Activated CD8-positive, alpha-beta memory T cell treated with anti-CD3 and anti-CD28 coated beads, Interleukin-2, amount 50 U/mL, for 1 hour (primary cell): ENCODE results near the gene AGBL4.

ENCODE experiments used
- DNase-seq: peaks from one replicate; pipeline ENCODE4 v3.0.0-alpha.2; 2020; ENCODE audit errors: extremely low read depth

AGBL4 gene

DNA sequence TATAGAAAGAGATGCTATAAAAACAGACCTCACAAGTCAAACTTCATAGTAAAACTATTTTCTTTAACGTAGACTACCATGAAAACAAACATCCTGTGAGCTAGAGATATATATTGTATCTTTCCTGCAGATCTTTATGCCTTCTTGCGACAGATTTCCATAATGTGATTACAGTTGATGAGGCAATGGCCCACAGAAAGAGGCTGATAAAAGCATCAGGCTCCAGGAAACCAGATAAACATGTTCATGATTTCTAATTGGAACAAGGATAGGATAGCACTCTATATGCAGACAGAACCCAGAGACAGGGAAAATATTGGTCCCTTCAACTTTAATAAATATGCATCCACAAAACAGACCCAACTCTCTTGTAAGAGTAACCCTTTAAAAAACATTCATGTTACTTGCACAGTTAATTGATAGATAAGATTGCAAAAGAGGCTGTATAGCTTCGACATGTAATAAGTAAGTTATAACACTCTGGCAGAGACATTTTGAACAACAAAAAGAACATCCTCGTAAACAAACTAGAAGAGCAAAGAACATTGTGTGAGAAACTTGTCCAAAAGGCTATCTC lies 329.4 kb downstream of the AGBL4 start:
- no peak for DNase-seq

DNA sequence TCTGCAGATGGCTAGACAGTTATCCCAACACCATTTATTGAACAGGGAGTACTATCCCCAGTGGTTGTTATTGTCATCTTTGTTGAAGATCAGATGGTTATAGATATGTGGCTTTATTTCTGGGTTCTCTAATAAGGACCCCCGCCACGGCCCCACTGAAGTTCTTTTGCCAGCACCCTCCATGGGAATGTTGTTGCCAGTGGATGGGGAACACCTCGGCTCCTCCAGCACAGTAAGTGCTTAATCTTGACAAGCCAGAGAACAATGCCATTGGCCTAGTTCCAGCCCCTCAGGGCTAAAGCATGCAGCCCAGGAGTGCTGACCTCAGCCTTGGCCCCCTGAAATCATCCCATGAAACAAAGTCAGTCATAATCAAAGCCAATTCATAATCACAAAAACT lies 337.6 kb downstream of the AGBL4 start:
- no peak for DNase-seq

DNA sequence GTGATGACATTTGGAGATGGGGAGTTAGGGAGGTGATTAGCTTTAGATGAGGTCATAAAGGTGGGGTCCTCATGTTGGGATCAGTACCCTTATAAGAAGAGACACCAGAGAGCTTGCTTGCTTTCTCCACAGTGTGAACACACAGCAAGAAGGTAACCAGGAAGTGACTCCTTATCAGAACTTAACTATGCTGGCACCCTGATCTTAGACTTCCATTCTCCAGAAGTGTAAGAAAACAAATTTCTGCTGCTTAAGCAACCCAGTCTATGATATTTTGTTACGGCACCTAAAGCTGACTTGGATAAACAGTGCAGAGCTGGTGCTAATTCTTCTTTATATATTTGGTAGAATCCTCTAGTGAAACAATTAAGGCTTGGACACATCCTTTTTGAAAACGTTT lies 346.0 kb downstream of the AGBL4 start:
- DNase-seq: no peak

DNA sequence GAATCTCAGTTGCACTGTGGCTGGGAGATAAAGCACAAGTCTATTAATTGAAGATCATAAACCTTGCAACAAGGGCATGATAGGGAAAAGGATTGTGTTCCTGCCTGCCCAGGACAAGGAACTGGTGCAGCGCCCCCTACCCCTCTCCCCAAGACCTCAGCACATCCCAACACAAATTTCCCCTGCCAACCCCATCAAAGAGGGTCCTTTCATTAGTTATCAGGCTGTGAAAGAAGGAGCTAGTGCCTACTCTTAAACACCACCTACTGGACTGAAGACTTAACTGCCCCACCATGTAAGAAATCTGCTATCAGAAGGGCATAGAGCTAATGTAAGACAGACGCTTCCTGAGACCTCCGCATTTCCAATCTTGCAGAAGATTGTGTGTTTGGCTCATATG lies 372.6 kb downstream of the AGBL4 start:
- no peak for DNase-seq

DNA sequence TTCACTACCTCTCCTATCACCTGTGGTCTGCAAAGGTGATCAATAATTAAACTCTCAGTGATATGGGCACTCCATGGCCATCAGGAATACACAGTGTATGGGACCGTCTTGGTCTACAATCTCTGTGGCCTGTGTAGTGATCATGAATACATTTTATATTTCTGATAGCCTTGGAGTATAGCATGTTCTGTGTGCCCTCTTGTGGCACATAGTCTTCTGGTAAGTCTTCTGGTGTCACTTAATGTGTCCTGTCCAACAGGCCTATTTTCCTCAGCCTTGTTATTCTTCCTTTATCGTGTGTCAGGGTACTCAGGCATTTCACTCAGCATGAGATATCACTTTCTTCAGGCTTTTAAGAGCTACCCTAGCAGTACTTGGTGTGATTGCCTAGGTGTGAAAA lies 393.6 kb downstream of the AGBL4 start:
- DNase-seq: no peak

DNA sequence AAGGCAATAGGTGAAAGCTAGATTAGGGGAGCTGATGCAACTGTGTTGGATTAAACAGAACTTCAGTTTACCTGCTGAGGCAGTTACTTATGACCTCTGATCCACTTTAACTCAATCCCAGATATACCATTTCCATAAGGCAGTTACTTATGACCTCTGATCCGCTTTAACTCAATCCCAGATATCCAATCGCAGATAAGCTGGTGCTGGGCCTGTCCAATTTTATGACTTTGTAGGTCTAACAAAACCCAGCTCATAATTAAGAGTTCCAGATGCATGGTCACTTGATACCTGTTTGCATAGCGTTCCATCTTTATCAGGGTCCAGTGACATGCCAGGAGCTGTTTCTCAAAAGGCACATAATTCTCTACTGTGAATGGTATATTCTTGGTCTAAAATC lies 396.0 kb downstream of the AGBL4 start:
- DNase-seq: no peak

DNA sequence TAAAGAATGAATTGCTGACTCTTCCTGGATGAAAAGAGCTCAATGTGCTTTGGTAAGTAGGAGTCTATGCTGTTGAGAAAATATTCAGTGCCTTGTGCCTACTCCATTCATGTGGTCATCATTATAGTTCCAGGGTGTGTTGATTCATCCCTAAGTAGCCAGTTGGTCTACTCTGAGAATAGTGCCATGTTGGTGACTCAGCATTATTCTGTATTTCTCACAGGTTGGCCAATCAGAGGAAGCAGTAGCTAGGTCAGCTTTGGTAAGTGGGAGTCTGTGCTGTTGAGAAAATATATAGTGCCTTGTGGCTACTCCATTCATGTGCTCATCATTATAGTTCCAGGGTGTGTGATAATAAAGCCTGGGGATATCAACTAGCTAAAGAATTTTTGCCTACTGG lies 397.3 kb downstream of the AGBL4 start:
- DNase-seq: no peak

DNA sequence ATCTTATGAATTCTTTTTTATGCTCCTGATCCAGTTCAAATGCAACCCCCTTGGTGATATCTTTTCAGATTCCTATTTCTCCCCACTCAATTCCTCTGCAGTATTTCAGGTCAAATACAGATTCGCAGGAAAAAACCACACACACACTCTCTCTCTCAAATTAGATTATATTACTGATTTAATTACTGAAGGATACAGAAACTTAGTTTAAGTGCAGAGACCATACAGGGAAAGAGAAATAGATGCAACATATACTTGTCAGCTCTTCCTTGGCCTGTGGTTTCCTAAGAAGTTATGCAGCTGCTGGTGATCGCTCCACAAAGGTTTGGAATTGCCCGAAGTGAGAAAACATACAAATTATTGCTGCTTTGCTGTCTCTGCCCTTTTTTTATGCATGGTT lies 400.9 kb downstream of the AGBL4 start:
- no peak for DNase-seq

DNA sequence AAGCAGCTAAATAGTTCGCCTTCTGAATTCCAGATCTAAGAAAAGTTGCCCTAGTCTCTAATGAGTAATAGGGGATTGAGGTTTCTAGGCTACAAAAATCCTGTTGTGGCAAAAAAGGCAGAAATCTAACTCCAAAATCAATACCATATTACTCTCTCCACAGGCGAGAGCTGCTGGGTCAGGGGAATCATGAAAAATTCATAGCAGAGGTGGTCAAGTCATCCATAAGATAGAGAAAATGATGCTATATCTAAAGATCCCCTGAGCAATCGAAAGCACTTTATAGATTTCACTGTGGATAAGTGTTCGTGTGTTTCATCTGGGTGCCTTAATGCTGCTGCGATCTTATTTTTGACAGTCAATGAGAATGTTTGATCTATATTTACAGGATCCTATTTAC lies 417.7 kb downstream of the AGBL4 start:
- no peak for DNase-seq

DNA sequence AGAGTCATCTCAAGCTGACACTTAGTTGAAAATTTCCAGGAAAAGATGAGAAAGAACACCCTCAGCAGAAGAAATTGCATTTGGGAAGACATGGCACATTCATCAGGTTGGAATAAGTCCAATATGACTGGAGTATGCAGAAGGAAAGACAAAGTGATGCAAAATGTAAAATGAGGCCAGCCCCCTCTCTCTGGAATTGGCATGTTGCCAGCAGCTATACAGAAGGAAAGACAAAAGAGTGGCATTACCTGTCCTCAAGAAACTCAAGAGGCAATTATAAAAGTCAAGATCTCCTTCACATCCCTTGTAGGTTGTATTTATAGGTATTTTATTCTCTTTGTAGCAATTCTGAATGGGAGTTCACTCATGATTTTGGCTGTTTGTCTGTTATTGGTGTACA lies 426.3 kb downstream of the AGBL4 start:
- DNase-seq: no peak

DNA sequence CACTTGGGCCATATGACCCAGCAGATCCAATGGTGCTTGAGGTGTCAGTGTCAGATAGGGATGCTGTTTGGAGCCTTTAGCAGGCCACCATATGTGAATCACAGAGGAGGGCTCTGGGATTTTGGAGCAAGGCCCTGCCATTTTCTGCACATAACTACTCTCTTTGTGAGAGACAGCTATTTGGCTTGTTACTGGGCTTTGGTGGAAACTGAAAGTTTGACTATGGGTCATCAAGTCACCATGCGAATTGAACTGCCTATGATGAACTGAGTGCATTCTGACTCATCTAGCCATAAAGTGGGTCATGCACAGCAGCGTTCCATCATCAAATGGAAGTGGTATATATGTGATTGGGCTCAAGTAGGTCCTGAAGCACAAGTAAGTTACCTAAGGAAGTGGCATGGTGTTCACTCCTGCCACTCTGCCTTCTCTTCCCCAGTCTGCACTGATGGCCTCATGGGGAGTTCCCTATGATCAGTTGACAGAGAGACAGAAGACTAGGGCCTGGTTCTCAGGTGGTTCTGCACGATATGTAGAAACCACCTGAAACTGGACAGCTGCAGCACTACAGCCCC lies 447.3 kb downstream of the AGBL4 start:
- no peak for DNase-seq

DNA sequence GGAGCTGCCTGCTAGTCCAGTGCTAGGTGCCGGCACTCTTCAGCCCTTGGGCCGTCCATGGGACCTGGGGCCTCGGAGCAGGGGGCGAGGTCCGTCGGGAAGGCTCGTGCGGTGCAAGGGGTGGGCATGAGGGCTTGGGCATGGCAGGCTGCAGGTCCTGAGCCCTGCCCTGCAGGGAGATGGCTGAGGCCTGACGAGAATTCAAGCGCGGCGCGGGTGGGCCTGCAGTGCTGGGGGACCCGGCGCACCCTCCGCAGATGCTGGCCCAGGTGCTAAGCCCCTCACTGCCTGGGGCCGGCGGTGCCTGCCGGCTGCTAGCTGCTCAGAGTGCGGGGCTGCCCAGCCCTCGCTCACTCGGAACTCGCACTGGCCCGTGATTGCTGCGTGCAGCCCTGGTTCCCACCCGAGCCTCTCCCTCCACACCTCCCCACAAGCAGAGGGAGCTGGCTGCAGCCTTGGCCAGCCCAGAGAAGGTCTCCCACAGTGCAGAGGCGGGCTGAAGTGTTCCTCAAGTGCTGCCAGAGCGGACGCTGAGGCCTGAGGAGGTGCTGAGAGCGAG lies 467.0 kb downstream of the AGBL4 start:
- DNase-seq: no peak

DNA sequence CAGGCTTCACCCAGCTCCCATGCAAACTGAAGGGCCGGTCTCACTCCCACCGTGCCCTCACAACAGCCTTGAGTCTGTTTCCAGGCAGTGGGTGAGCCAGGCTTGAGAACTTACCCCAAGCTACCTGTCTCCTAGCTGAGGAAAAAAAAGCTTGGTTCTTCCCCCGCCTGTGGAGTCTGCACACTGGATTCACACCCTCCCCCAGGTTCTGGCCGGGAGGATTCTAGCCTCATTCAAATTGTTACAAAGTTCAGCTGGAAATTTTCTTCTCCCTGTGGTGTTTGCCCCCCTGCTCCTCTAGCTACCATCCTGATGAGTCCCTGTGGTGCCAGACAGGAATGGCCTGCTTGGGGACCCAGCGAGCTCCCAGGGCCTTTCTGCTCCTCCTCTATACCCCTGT lies 471.7 kb downstream of the AGBL4 start:
- DNase-seq: no peak

DNA sequence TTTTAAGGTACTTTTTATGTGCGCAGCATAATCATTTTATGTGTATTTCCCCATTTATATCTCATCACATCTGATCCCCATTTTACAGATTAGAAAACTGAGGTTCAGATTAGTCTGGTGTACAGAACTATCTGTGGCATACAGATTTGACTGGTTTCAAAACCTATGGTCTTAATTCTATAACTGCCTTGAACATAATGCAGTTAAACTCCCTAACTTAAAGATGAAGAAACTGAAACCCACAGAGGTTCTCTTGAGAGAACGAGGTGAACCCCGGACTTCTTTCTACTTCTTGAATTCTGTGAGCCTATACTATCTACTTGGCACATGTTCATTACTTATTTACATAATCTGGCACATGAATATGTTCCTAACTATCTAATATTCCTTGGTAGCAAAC lies 479.1 kb downstream of the AGBL4 start:
- DNase-seq: no peak

DNA sequence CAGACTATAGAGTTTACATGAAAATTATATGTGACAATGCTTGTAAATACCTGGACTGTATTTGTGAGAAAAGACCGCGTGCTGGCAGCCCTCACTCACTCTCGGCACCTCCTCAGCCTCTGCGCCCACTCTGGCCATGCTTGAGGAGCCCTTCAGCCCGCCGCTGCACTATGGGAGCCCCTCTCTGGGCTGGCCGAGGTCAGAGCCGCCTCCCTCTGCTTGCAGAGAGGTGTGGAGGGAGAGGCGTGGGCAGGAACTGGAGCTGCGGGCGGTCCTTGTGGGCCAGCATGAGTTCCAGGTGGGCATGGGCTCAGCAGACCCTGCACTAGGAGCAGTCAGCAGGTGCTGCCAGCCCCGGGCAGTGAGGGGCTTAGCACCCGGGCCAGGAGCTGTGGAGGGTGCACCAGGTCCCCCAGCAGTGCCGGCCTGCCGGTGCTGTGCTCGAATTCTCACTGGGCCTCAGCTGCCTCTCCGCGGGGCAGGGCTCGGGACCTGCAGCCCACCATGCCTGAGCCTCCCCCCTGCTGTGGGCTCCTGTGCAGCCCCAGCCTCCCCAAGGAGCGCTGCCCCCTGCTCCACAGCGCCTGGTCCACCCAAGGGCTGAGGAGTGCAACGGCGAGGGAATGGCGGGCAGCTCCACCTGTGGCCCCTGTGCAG lies 482.5 kb downstream of the AGBL4 start:
- no peak for DNase-seq

DNA sequence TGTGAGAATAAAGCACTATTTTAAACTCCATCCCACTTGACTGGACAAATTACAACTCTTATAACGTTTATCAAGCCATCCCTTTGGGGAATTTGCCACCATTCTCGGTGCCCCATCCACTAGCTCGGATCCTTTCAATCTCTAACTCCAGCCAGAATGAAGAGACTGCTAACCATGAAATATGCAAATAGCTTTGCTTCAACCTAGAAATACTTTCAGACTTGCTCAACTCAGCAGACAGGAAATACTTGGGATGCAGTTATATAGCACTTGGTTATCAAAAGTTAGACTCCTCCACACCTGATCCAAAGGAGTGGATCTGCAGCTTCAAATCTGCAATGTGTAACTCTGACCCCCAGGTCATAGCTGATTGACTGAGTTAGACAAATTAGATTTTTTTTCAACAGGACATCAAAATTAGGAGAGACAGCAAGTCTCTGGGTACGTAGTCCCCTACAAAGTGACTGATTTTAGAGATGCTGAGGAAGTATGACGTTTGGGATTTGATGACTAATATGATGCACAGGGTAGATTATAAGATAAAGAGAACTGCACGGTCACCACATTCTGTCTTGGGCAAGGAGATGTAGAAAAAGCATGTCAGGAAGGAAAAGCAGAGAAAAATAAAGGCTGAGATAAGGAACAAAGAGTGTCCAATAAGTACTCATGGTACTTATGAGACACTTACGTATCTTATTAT lies 496.0 kb downstream of the AGBL4 start:
- no peak for DNase-seq

DNA sequence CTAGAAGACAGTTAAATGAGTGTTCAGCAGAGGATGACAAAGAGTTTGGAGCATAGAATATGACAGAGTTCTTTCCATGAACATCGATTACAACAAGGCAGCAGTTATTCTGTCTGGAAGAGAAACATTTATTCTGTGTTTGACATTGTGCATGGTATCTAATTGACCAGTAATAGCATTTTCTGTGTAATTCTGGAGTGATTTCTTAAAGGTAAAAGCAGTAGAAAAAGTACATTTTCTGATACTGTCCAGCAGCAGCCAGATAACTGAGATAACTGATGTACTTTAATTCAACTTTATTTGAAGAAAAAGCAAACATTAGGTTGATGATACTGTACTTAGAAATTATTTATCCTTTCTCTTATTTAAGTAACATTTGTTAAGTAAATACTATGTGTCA lies 497.1 kb downstream of the AGBL4 start:
- DNase-seq: no peak

DNA sequence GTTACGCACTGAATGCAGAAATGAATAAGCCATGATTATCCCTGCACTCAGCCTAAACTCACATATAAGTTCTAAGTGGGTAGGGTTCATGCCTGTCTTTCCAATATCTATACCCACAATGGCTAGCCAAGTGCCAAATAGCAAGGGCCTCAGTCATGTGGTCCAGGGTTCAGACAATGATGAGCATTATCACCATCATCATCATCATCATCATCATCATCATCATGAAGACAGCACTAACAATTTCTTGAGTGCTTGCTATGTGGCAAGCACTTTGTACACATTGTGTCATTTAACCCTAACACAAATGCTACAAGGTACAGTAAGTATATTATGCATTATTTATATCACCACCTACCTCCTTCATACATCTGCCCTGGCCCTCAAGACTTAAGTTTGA lies 500.0 kb downstream of the AGBL4 start:
- no peak for DNase-seq

DNA sequence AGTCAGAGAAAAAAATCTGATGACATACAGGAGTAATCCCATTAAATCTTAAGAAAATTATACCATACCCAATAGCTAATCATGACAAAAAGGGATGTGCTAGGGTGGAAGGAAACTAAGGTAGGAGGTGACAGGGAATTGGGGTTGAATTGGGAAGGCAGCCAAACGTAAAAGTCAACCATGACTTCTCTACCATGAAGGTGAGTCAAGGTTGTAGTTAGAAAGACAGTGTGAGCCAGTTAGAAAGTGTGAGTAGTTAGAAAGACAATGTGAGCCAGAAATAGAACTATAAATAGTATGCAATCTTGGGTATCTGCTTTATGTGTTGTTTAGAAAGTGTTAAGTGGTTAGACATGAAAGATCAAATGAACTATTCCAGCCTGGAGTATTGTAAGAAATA lies 556.8 kb downstream of the AGBL4 start:
- no peak for DNase-seq

DNA sequence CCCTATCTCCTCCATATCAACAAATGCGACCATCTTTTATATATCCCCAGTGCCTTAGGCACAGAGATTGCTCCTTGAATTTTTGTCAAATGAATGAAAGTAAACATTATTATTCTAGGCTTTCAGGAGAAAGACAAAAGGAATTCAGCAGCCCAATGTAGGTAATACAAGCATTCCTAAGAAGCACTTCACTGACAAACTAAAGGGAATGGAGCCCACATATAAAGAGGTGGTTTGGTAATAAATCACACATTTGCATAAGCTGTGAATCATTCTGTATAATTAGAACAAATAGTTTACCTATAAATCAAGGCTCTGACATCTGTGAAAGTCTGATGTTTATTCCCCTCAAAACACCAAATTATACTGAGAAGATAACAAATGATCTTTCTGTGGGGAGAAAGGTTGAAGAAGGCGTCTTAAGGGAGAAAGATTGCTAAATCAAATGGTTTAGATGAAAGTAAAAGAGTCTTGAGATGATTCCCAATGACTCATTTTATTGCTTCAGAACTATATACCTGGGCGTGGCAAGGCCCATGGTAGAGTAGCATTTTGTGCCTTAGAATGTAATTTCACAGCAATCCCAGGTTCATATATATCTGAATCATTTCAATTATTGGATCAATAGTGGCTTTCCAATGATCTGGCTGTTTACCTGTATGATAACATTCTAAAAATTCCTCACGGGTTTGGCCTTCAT lies 558.1 kb downstream of the AGBL4 start:
- no peak for DNase-seq

DNA sequence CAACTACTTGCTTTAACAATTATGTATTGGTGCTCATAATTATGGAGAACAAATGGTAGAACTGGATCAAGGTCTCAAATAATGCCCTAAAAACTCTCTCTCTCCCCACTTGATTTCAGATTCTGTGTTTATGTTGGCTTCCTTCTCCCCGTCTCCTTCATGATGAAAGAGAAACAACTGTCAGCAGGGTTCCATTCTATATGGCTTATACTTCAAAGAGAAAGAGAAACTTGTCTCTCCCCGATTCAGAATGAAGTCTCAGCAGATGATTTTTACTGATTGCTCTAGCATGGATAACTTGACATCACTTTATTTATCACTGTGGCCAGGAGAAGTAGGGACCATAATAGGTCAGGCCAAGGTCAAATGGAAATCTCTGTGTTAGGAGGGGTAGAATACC lies 575.6 kb downstream of the AGBL4 start:
- no peak for DNase-seq

DNA sequence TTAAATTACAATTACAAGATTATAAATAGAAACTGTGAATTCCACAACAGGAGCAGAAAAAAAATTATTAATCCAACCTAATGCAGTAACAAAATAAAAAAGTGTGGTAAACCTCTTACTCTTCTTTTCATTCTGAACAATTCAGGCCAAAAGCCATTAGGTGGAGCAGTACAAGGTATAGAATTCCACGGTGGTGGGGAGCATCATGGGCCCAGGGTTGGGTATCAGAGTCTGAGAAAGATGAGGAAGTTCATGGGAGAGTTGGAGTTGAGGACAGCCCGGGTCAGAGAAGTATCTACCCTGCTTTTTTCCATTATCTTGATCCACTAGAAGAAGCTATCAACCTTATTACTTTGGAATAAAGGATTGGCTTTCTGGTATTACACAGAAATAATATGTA lies 586.9 kb downstream of the AGBL4 start:
- no peak for DNase-seq
